ENCODE results near the gene RAB35.

DNA sequence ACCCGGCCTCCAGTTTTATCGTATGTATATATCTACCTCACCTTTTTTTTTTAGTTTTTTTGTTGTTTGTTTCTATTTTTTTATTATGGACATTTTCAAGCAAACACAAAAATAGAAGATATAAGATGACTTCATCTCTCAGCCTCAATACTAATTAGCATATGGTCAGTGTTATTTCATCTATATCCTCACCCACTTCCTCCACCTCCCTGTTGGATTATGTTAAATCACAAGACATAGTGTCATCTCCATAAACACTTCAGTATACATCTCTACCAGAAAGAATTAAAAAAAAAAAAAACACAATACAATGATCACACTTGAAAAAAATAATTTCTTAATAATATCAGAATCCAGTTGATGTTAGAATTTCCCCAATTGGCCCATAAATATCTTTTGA is 34.9 kb downstream of the RAB35 start:
- TF ChIP-seq ZNF24 (tag by site-specific recombination; IDR thresholded peaks at IDR 0.05) (no peak), KLF16 (tag by site-specific recombination; IDR thresholded peaks at IDR 0.05) (no peak), REST (tag by site-specific recombination; IDR thresholded peaks at IDR 0.05) (no peak), ZNF211 (tag by site-specific recombination; IDR thresholded peaks at IDR 0.05; ENCODE audit: low read depth) (no peak), ZFP37 (tag by site-specific recombination; IDR thresholded peaks at IDR 0.05) (no peak)
- TF ChIP-seq, protein P1, sequence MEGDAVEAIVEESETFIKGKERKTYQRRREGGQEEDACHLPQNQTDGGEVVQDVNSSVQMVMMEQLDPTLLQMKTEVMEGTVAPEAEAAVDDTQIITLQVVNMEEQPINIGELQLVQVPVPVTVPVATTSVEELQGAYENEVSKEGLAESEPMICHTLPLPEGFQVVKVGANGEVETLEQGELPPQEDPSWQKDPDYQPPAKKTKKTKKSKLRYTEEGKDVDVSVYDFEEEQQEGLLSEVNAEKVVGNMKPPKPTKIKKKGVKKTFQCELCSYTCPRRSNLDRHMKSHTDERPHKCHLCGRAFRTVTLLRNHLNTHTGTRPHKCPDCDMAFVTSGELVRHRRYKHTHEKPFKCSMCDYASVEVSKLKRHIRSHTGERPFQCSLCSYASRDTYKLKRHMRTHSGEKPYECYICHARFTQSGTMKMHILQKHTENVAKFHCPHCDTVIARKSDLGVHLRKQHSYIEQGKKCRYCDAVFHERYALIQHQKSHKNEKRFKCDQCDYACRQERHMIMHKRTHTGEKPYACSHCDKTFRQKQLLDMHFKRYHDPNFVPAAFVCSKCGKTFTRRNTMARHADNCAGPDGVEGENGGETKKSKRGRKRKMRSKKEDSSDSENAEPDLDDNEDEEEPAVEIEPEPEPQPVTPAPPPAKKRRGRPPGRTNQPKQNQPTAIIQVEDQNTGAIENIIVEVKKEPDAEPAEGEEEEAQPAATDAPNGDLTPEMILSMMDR (tag by site-specific recombination; IDR thresholded peaks at IDR 0.05): no peak

Data from HEK293 (cell line).